Uterus (tissue), 2 donors: ENCODE results near the gene MBTPS1.

ENCODE experiments used
- CTCF ChIP-seq, 4 experiments: fragments of 200-600 bp in 2 of 4; fragments of 450-650 bp in 2 of 4; sonication (generic) in 2 of 4; IDR thresholded peaks; one replicate each; pipeline ENCODE4 v1.5.1; 2016 to 2019; ENCODE audit warnings: antibody characterized with exemption in 4 of 4, mild to moderate bottlenecking in 2 of 4, moderate library complexity in 1 of 4
- POLR2A ChIP-seq, 2 donors: fragments of 450-650 bp; IDR thresholded peaks; one replicate each; pipeline ENCODE4 v1.6.1; 2016; ENCODE audit warnings: antibody characterized with exemption in 2 of 2, mild to moderate bottlenecking in 1 of 2, moderate library complexity in 1 of 2

- TF ChIP-seq CTCF (IDR thresholded peaks at IDR 0.05), result no peak
- TF ChIP-seq POLR2A (IDR thresholded peaks at IDR 0.05), result no peak
Observed at GRCh38 chr16:84053237-84053636, 63.5 kb downstream of the MBTPS1 start.
